HUDEP-2 (cell line): ENCODE measurements around the gene CDH5.

Experiments used
- DNase-seq, 76 experiments: peaks; one replicate each; lab custom pipeline; 2025; ENCODE audit not compliant: unreplicated experiment in 76 of 76; lab: John Stamatoyannopoulos, UW

CDH5 gene, protein sequence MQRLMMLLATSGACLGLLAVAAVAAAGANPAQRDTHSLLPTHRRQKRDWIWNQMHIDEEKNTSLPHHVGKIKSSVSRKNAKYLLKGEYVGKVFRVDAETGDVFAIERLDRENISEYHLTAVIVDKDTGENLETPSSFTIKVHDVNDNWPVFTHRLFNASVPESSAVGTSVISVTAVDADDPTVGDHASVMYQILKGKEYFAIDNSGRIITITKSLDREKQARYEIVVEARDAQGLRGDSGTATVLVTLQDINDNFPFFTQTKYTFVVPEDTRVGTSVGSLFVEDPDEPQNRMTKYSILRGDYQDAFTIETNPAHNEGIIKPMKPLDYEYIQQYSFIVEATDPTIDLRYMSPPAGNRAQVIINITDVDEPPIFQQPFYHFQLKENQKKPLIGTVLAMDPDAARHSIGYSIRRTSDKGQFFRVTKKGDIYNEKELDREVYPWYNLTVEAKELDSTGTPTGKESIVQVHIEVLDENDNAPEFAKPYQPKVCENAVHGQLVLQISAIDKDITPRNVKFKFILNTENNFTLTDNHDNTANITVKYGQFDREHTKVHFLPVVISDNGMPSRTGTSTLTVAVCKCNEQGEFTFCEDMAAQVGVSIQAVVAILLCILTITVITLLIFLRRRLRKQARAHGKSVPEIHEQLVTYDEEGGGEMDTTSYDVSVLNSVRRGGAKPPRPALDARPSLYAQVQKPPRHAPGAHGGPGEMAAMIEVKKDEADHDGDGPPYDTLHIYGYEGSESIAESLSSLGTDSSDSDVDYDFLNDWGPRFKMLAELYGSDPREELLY

GRCh38 chr16:66366433-66367299 is at the start of gene CDH5:
Gene CDH5, plus strand, starts transcription at chr16:66366691. Its CDS starts 12,647 bp downstream, at chr16:66379338.
- no peak for DNase-seq

- no peak for DNase-seq
These were observed 48.0 kb upstream of the CDH5 start for GRCh38 chr16:66318505-66318904.

GRCh38 chr16:66320774-66321173 is 45.7 kb upstream of the CDH5 start:
- DNase-seq, result no peak

- no peak for DNase-seq
These were observed 44.3 kb upstream of the CDH5 start for GRCh38 chr16:66322174-66322573.

DNA sequence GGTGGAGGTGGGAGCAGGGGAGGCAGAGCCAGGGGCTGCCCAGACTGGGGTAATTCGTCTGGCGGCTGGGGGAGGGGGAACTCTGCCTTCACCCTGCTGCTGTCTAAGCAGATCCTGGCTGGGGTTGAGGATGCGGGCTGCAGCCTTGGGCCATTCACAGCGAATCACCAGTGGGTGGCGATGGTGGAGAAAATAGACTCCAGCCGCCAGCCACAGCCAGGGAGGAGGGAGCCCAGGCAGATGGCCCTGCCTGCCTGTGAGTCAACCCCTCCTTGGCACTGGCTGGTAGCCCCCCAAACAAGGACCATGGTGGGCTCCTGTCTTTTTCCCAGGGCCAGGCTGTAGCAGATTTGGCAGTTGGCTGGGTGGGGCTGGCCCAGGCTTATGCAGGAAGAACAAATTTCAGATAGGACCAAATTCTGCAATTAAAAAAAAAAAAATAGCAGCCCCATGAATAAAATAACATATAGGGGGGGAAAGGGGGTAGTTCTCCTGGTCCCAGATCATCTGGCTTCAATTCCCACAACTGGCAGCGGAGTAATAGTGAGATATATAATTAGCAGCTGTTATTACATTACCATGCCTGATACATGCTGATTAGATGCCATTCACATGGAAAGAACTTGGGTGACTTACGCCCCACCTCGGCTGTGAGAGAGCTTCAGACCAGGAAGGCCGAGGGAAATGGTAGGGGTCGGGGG is 41.5 kb upstream of the CDH5 start:
- DNase-seq, result peak in 10 of 76 experiments; percentile 1 to 47 (median 14)

DNA sequence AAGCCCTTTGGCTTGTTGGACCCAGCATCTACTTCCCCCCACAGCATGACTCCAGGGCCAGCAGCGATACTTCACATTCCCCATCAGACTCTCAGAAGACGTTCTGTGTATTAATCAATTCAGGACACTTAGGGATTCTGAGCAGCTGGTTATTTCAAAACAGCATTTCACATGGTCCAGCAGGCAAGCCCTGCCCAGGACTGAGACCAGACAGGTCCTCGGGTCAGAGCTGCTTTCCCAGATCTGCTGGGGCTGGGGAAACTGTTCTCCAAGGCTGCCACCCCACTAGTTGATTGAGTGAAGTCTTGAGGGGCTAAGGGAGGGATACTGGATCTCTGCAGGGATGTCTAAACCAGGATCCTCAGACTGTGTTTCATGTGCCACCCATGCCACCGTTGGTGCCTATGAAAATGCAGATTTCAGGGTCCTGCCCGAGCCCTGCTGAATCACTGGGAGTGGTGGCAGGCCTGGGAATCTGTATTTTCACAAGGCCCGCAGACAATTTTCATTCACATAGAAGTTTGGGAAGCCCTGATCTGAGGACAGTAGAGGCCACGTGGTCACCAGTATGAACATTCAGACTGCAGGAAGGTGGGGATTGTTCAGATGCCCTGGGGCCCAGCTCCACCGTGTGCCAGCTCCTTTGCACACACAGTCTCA is 40.6 kb upstream of the CDH5 start:
- no peak for DNase-seq

DNA sequence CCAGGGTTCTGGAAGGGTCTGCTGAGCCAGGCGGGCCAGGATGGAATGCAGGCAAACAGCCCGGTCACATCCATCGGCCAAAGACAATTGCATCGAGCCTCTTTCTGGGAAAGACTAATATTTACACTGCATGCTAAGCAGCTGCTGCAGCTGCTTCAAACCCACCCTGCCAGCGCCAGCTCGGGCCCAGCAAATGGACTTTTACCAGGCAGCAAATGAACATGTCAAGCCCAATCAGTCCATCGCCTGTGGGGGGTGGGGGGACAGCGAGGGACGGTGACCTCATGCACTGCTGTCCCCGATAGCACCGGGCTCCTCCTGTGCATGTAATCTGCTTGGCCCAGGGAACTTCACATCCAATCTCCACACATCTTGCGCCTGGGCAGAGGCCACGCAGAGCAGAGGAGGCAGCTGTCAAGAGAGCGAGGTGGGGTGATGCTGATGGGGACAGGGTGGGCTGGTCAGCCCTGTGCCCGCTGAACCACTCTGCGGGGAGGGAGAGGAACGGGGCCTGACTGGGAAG is 39.4 kb upstream of the CDH5 start:
- peak in 1 of 76 experiments; percentile 19 for DNase-seq

GRCh38 chr16:66328282-66328681 is 38.2 kb upstream of the CDH5 start:
- no peak for DNase-seq

DNA sequence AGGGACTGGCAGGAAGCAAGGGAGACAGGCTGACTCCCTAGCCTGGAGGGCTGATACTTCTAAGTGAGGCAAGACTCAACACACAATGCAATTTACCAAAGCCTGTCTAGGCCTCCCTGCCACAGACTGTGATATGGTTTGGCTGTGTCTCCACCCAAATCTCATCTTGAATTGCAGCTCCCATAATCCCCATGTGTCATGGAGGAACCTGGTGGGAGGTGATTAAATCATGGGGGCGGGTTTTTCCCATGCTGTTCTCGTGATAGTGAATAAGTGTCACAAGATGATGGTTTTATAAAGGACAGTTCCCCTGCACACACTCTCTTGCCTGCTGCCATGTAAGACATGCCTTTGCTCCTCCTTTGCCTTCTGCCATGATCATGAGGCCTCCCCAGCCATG is 35.0 kb upstream of the CDH5 start:
- DNase-seq, result peak in 1 of 76 experiments; percentile 30

DNA sequence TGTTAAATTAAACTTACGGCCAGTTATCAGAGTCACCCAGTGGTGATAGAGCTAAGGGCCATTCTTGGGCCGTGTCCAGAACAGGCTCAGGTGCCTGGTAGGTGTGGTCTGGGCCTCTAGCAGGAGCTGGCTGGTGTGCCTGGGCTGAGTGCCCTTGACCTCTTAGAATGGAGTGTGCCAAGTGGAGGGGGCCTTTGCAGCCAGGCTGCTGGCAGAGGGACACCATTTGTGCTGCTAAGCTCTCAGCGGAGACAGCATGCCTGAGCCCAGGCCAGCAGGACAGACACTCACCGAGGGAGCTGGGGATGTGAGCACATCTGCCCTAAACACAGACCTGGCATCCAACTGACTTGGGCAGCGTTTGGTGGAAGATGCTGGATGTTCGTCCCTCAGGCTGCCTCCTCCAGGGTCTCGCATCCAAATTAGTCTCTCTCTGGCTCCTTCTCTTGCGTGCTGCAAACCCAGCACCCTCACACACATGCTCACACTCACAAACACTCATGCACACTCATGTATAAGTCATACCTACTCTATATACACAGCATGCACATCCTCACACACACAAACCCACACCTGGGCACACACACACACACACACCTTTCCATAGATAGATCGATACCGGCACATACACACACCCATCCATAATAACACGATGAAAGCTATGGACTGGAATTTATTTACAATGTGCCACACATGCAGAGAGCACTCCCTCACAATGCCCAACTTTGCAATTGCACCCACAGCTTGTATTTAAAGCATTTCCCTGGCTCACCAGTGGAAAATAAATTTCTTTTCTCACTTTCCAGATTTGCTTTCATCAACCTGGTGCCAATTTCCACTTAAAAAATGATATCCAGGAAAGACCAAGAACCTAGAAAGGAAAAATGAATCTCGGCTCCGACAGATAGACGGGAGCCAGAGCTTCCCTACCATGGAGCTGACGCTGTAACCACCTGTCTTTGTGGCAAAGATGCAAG is 33.6 kb upstream of the CDH5 start:
- DNase-seq, result no peak

DNA sequence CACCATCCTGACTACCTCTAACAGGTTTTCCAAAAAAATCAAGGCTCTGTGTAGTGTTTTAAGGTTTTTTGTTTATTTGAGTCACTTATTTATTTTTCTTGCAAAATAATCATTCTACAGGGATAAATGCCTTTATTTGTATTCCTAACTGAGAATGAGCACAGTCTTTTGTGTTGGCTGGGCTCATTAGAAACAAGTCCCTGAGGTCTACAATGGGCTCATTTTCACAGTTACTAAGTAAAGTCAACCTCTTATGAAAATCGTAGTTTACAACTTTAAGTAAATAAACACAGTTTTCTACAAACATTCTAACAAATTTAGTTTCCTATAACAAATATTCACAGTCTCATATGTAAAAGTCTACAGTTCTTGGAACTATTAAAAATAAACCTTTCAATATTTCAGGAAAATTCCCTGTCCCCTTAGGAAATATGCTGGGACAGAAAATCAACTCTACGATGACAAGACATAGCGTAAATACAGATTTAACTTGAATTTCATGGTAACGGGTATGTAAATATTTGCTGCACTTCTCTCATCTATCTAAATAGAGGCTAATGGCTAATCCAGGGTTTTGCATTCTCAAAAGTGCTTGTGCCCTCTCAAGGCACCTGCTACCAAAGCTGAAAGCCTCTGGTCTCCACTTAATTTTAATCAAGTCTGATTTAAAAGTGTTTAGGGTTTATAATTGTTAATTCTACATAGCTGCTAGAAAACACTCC is 31.5 kb upstream of the CDH5 start:
- DNase-seq, result no peak

DNA sequence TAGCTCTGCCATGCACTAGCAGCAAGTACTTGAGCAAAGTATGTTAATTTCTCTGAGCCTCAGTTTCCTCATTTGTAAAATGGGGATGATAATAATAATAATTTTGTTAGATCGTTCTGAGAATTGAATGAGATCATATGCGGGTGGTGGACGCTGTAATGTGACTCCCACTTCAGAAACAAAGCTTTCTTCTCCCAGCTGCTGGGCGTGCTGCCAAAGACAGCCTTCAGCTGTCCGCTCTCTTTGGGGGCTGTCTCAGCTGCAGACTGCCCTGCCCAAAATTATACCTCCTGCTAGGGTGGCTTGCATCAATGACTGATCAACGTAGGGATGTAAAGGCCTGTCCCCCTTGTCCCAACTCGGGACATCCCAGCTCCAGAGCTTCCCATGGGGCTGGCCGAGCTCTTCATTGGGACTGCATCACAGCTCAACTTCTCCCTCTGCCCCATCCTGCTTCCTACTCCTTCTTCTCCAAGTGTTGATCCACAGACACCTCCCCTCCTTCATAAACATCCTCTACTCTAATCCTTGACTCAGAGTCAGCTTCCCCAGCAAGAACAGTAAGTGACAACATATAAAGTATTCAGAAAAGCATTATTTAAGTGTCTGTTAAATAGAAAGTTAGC is 30.7 kb upstream of the CDH5 start:
- DNase-seq, result peak in 3 of 76 experiments; percentile 10 to 27 (median 25)

- DNase-seq, result no peak
These were observed 28.9 kb upstream of the CDH5 start for GRCh38 chr16:66337463-66338188.

DNA sequence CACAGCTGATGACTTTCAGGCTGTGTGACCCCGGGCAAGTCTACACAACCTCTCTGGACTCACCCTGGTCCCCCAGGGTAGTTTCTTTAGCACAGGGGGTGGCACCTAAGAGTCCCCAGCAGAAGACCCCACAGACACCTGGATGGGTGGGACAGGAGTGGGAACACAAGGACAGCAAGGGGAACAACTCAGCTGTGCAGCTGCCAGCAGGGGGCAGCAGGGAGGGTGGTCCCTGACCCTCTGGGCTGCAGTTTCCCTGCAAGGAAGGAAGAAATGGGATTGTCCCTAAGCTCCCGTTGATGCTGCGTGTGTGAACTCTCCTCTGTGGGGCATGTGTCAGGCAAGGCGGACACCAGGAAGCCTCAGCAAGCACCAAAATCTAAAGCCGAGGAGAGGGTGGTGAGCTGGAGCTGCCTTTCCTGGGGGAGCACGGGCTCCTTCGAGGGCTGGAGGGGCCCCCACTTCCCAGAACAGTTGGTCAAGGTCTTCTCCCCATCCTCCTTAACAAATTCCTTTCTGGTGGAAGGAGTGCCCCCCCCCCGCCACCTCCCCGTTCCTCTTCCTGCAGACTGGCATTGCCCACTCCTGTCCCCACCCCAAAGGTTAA is 24.1 kb upstream of the CDH5 start:
- peak in 8 of 76 experiments; percentile 4 to 39 (median 8) for DNase-seq

DNA sequence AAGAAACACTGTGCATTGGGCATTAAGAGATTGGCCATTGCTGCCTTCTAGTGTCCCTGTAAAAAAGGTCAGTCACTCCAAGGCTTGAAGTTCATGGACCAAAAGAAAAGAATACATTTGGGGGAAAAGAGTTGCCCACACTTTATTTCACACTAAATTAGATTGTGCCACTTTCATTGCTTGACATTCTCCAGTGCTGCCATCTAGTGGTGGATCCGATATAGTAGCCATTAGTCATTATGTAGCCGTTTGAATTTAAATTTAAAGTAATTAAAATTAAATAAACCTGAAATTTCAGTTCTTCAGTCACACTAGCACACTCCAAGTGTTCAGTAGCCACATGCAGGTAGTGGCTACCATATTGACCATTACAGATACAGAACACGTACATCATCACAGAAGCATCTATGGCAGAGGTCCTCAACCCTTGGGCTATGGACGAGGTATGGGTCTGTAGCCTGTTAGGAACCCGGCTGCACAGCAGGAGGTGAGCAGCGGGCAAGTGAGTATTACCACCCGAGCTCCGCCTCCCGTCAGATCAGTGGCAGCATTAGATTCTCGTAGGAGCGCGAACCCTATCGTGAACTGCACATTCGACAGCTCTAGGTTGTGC is 21.9 kb upstream of the CDH5 start:
- DNase-seq, result peak in 15 of 76 experiments; percentile 1 to 38 (median 17)

DNA sequence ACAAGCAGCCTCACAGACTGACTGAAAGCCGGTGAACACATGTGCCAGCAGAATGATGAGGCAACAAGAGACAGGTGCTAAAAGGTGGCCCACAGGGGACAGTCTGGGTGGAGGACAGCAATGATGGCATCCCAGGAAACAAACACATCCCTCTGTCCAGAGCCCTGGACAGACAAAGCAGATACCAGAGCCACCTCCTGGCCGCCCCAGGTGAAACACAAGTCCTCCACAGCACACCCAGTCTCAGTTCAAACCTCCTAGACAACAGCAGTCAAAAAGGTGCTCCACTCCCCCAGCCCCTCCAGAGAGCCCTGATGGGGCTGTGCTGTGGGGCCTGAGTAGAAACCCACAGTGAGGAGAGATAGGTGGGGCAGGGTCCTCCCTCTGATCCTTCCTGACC is 20.3 kb upstream of the CDH5 start:
- DNase-seq, result no peak
